Stimulated activated effector memory CD8-positive, alpha-beta T cell treated with anti-CD3 and anti-CD28 coated beads, Interleukin-12 subunit alpha, Interleukin-12 subunit beta, amount 100 ng/mL, for 72 hours (primary cell): ENCODE measurements around the gene KCNK7.
A peak's percentile ranks its signal among the peaks of the same experiment; 100 is the strongest.

ENCODE experiments used
- ATAC-seq: fragments of 150-1000 bp; cut with Tn5 transposase; 2 replicates; pipeline ENCODE4 v1.10.0; 2021
- DNase-seq, 2 donors: peaks; one replicate each; pipeline ENCODE4 v3.0.0; 2021 to 2022; ENCODE audit warnings: low spot score in 2 of 2
- H3K27ac Mint-ChIP-seq: one replicate; pipeline ENCODE4 v1.8.0; 2022; ENCODE audit warnings: mild to moderate bottlenecking, mixed read lengths
- H3K36me3 Mint-ChIP-seq: one replicate; pipeline ENCODE4 v1.8.0; 2022; ENCODE audit warnings: mild to moderate bottlenecking, mixed read lengths
- H3K4me1 Mint-ChIP-seq: one replicate; pipeline ENCODE4 v1.8.0; 2022; ENCODE audit warnings: mixed read lengths
- H3K4me3 Mint-ChIP-seq: one replicate; pipeline ENCODE4 v1.8.0; 2022; ENCODE audit warnings: mild to moderate bottlenecking, mixed read lengths
- H3K9me3 Mint-ChIP-seq: one replicate; pipeline ENCODE4 v1.8.0; 2022; ENCODE audit warnings: mixed read lengths

Gene KCNK7

GRCh38 chr11:65588199-65589054 is 7.2 kb downstream of the KCNK7 start:
- Mint-ChIP-seq H3K27ac (peak overlapping the region; percentile 96), H3K9me3 (no peaks in the 10 kb centered on the region), H3K36me3 (peaks cover 87% of the 10 kb centered on the region), H3K4me3 (peak overlapping the region; percentile 80), H3K4me1 (peaks cover 69% of the 10 kb centered on the region)
- peak; percentile 90 for ATAC-seq
- DNase-seq = peak; percentile 60 to 93

- peaks cover 80% of the 10 kb centered on the region for H3K4me1 Mint-ChIP-seq
- peak overlapping the region; percentile 96 for H3K27ac Mint-ChIP-seq
- peaks cover 94% of the 10 kb centered on the region for H3K36me3 Mint-ChIP-seq
- ATAC-seq = no peak
- no peak for DNase-seq
- H3K9me3 Mint-ChIP-seq = no peaks in the 10 kb centered on the region
- peak overlapping the region; percentile 80 for H3K4me3 Mint-ChIP-seq
These were observed 8.9 kb downstream of the KCNK7 start for GRCh38 chr11:65586676-65587075.

- DNase-seq (no peak), ATAC-seq (no peak)
- peaks cover 82% of the 10 kb centered on the region for H3K4me1 Mint-ChIP-seq
- H3K9me3 Mint-ChIP-seq = no peaks in the 10 kb centered on the region
- peak overlapping the region; percentile 80 for H3K4me3 Mint-ChIP-seq
- H3K27ac Mint-ChIP-seq = peak overlapping the region; percentile 96
- H3K36me3 Mint-ChIP-seq = peaks cover 94% of the 10 kb centered on the region
These were observed 9.4 kb downstream of the KCNK7 start for GRCh38 chr11:65586247-65586630.

- Mint-ChIP-seq H3K4me3 (peak overlapping the region; percentile 80), H3K9me3 (no peaks in the 10 kb centered on the region), H3K36me3 (peaks cover 94% of the 10 kb centered on the region), H3K27ac (peak overlapping the region; percentile 96), H3K4me1 (peaks cover 85% of the 10 kb centered on the region)
- DNase-seq (no peak), ATAC-seq (no peak)
These were observed 10.0 kb downstream of the KCNK7 start for GRCh38 chr11:65585396-65586246.

- Mint-ChIP-seq H3K9me3 (no peaks in the 10 kb centered on the region), H3K4me3 (no peak overlapping the region), H3K4me1 (peaks cover 83% of the 10 kb centered on the region), H3K36me3 (peaks cover 94% of the 10 kb centered on the region), H3K27ac (peak overlapping the region; percentile 94)
- ATAC-seq = no peak
- DNase-seq = no peak
These were observed 10.9 kb downstream of the KCNK7 start for GRCh38 chr11:65584723-65585171.

- Mint-ChIP-seq H3K4me3 (no peak overlapping the region), H3K4me1 (peaks cover 78% of the 10 kb centered on the region), H3K27ac (peak overlapping the region; percentile 94), H3K36me3 (peaks cover 94% of the 10 kb centered on the region), H3K9me3 (no peaks in the 10 kb centered on the region)
- no peak for ATAC-seq
- DNase-seq = no peak
These were observed 11.5 kb downstream of the KCNK7 start for GRCh38 chr11:65584106-65584505.

GRCh38 chr11:65583589-65583988 is 12.0 kb downstream of the KCNK7 start:
- H3K36me3 Mint-ChIP-seq = peaks cover 94% of the 10 kb centered on the region
- peaks cover 76% of the 10 kb centered on the region for H3K4me1 Mint-ChIP-seq
- no peak for ATAC-seq
- no peak for DNase-seq
- H3K4me3 Mint-ChIP-seq = no peak overlapping the region
- H3K27ac Mint-ChIP-seq = peak overlapping the region; percentile 94
- no peaks in the 10 kb centered on the region for H3K9me3 Mint-ChIP-seq

GRCh38 chr11:65581928-65582327 is 13.7 kb downstream of the KCNK7 start:
- ATAC-seq = no peak
- H3K9me3 Mint-ChIP-seq = no peaks in the 10 kb centered on the region
- DNase-seq = no peak
- H3K27ac Mint-ChIP-seq = peak overlapping the region; percentile 94
- H3K36me3 Mint-ChIP-seq = peaks cover 94% of the 10 kb centered on the region
- no peak overlapping the region for H3K4me3 Mint-ChIP-seq
- H3K4me1 Mint-ChIP-seq = peaks cover 70% of the 10 kb centered on the region

GRCh38 chr11:65580756-65581155 is 14.8 kb downstream of the KCNK7 start:
- Mint-ChIP-seq H3K4me1 (peaks cover 58% of the 10 kb centered on the region), H3K27ac (peak overlapping the region; percentile 94), H3K36me3 (peaks cover 92% of the 10 kb centered on the region), H3K4me3 (no peak overlapping the region), H3K9me3 (no peaks in the 10 kb centered on the region)
- DNase-seq (no peak), ATAC-seq (no peak)

GRCh38 chr11:65580031-65580692 is 15.4 kb downstream of the KCNK7 start:
- Mint-ChIP-seq H3K4me3 (peak overlapping the region; percentile 96), H3K27ac (peak overlapping the region; percentile 94), H3K36me3 (peaks cover 94% of the 10 kb centered on the region), H3K4me1 (peaks cover 60% of the 10 kb centered on the region), H3K9me3 (no peaks in the 10 kb centered on the region)
- no peak for ATAC-seq
- no peak for DNase-seq

GRCh38 chr11:65579291-65579690 is 16.3 kb downstream of the KCNK7 start:
- ATAC-seq (no peak), DNase-seq (no peak)
- Mint-ChIP-seq H3K27ac (peak overlapping the region; percentile 94), H3K36me3 (peaks cover 98% of the 10 kb centered on the region), H3K4me1 (peaks cover 63% of the 10 kb centered on the region), H3K4me3 (peak overlapping the region; percentile 96), H3K9me3 (no peaks in the 10 kb centered on the region)

- peaks cover 63% of the 10 kb centered on the region for H3K4me1 Mint-ChIP-seq
- H3K4me3 Mint-ChIP-seq = peak overlapping the region; percentile 96
- H3K9me3 Mint-ChIP-seq = no peaks in the 10 kb centered on the region
- peaks cover 98% of the 10 kb centered on the region for H3K36me3 Mint-ChIP-seq
- ATAC-seq = no peak
- H3K27ac Mint-ChIP-seq = peak overlapping the region; percentile 94
- no peak for DNase-seq
These were observed 16.9 kb downstream of the KCNK7 start for GRCh38 chr11:65578667-65579066.

GRCh38 chr11:65578134-65578533 is 17.5 kb downstream of the KCNK7 start:
- no peak for ATAC-seq
- peaks cover 64% of the 10 kb centered on the region for H3K4me1 Mint-ChIP-seq
- H3K36me3 Mint-ChIP-seq = peaks cover 98% of the 10 kb centered on the region

GRCh38 chr11:65577756-65578109 is 17.9 kb downstream of the KCNK7 start:
- H3K4me3 Mint-ChIP-seq = peak overlapping the region; percentile 96
- peak overlapping the region; percentile 94 for H3K27ac Mint-ChIP-seq
- peaks cover 61% of the 10 kb centered on the region for H3K4me1 Mint-ChIP-seq
- peaks cover 96% of the 10 kb centered on the region for H3K36me3 Mint-ChIP-seq
- no peaks in the 10 kb centered on the region for H3K9me3 Mint-ChIP-seq
- ATAC-seq = no peak
- no peak for DNase-seq

More at GRCh38 chr11:65578134-65578533, 17.5 kb downstream of the KCNK7 start:
- Mint-ChIP-seq H3K4me3 (peak overlapping the region; percentile 96), H3K9me3 (no peaks in the 10 kb centered on the region), H3K27ac (peak overlapping the region; percentile 94)
- DNase-seq = no peak
